Measurements from ENCODE around the gene FAM20C.
A peak's percentile ranks its signal among the peaks of the same experiment; 100 is the strongest.

Gene FAM20C

GRCh38 chr7:231030-231857 lies 38.9 kb downstream of the FAM20C start:
- Mint-ChIP-seq H3K27me3 (ENCODE audit: low read depth, poor library complexity) (no peaks in the 10 kb centered on the region), H3K9me3 (no peaks in the 10 kb centered on the region), H3K27ac (no peak overlapping the region), H3K4me3 (peak overlapping the region; percentile 52), H3K36me3 (ENCODE audit: low read depth) (no peaks in the 10 kb centered on the region), H3K4me1 (peaks cover 72% of the 10 kb centered on the region)
- no peak for DNase-seq
- no peak for TF ChIP-seq CTCF (IDR thresholded peaks at IDR 0.05)

- H3K4me3 Mint-ChIP-seq, result no peak overlapping the region
- H3K9me3 Mint-ChIP-seq, result no peaks in the 10 kb centered on the region
- no peak for TF ChIP-seq CTCF (IDR thresholded peaks at IDR 0.05)
- H3K27ac Mint-ChIP-seq, result no peak overlapping the region
- no peaks in the 10 kb centered on the region for H3K27me3 Mint-ChIP-seq (ENCODE audit: low read depth, poor library complexity)
- no peak for DNase-seq
- H3K4me1 Mint-ChIP-seq, result peaks cover 69% of the 10 kb centered on the region
- H3K36me3 Mint-ChIP-seq (ENCODE audit: low read depth), result no peaks in the 10 kb centered on the region
These were observed 39.5 kb downstream of the FAM20C start for GRCh38 chr7:231858-232246.

GRCh38 chr7:232410-233248 lies 40.3 kb downstream of the FAM20C start:
- no peak for DNase-seq
- Mint-ChIP-seq H3K36me3 (ENCODE audit: low read depth) (no peaks in the 10 kb centered on the region), H3K4me1 (peaks cover 61% of the 10 kb centered on the region), H3K27ac (peak overlapping the region; percentile 97), H3K9me3 (no peaks in the 10 kb centered on the region), H3K27me3 (ENCODE audit: low read depth, poor library complexity) (no peaks in the 10 kb centered on the region), H3K4me3 (peak overlapping the region; percentile 12)
- no peak for TF ChIP-seq CTCF (IDR thresholded peaks at IDR 0.05)

- Mint-ChIP-seq H3K4me3 (peak overlapping the region; percentile 12), H3K4me1 (peaks cover 53% of the 10 kb centered on the region), H3K27ac (peak overlapping the region; percentile 97), H3K9me3 (no peaks in the 10 kb centered on the region), H3K27me3 (ENCODE audit: low read depth, poor library complexity) (no peaks in the 10 kb centered on the region), H3K36me3 (ENCODE audit: low read depth) (no peaks in the 10 kb centered on the region)
- no peak for TF ChIP-seq CTCF (IDR thresholded peaks at IDR 0.05)
- DNase-seq, result peak; percentile 55
These were observed 41.1 kb downstream of the FAM20C start for GRCh38 chr7:233249-234035.

GRCh38 chr7:234051-234707 lies 41.8 kb downstream of the FAM20C start:
- TF ChIP-seq CTCF (IDR thresholded peaks at IDR 0.05), result no peak
- Mint-ChIP-seq H3K4me1 (peaks cover 46% of the 10 kb centered on the region), H3K9me3 (no peaks in the 10 kb centered on the region), H3K4me3 (no peak overlapping the region), H3K27ac (peak overlapping the region; percentile 25), H3K27me3 (ENCODE audit: low read depth, poor library complexity) (no peaks in the 10 kb centered on the region), H3K36me3 (ENCODE audit: low read depth) (no peaks in the 10 kb centered on the region)
- no peak for DNase-seq

Measured in nephron progenitor cell (in vitro differentiated cells).